CD14-positive monocyte (primary cell): ENCODE data around the gene CCDC8. TPM values are rescaled to one million over a fixed set of nuclear protein-coding genes. Genes with fewer than 3 reads are reported as not detected.

Experiments used
- DNase-seq, 3 donors: peaks; one replicate each; pipeline ENCODE4 v3.0.0-alpha.2; 2011 to 2022
- H2AFZ ChIP-seq: 2 replicates; pipeline ENCODE4 v1.6.0; 2012; ENCODE audit warnings: mild to moderate bottlenecking, low read depth, low read length, inconsistent platforms; ENCODE audit not compliant: insufficient read depth, poor library complexity, severe bottlenecking
- H3K27ac ChIP-seq, 2 donors: 1 replicate in 1 of 2; 2 replicates in 1 of 2; pipeline ENCODE4 v1.5.1; 2012 to 2013; ENCODE audit warnings: low read length in 2 of 2, control low read depth in 1 of 2, inconsistent platforms in 1 of 2, low read depth in 1 of 2, mild to moderate bottlenecking in 1 of 2
- H3K27me3 ChIP-seq, 2 donors: one replicate each; pipeline versions ENCODE4 v1.6.0 to v1.6.1; 2011 to 2013; ENCODE audit warnings: low read length in 2 of 2; ENCODE audit not compliant: control insufficient read depth in 2 of 2, insufficient read depth in 2 of 2
- H3K36me3 ChIP-seq, 2 donors: replicated peaks in 1 of 2; 1 replicate in 1 of 2; 2 replicates in 1 of 2; pipeline versions ENCODE4 v1.5.1 to v1.6.1; 2012 to 2013; ENCODE audit warnings: low read length in 2 of 2, control low read depth in 1 of 2, inconsistent platforms in 1 of 2, mild to moderate bottlenecking in 1 of 2; ENCODE audit not compliant: insufficient read depth in 2 of 2, control insufficient read depth in 1 of 2
- H3K4me1 ChIP-seq, 2 donors: 1 replicate in 1 of 2; 2 replicates in 1 of 2; pipeline versions ENCODE4 v1.5.1 to v1.6.1; 2012 to 2013; ENCODE audit warnings: low read length in 2 of 2, control low read depth in 1 of 2, inconsistent platforms in 1 of 2, mild to moderate bottlenecking in 1 of 2, moderate library complexity in 1 of 2; ENCODE audit not compliant: insufficient read depth in 2 of 2, control insufficient read depth in 1 of 2
- H3K4me2 ChIP-seq: replicated peaks from 2 replicates; pipeline ENCODE3; 2012; ENCODE audit warnings: low read length, moderate library complexity, mild to moderate bottlenecking; ENCODE audit not compliant: poor library complexity, severe bottlenecking; ENCODE audit errors: extremely low read depth
- H3K4me3 ChIP-seq, 3 experiments: fragments of 200-600 bp in 1 of 3; sonication (generic) in 1 of 3; replicated peaks in 1 of 3; 1 replicate in 2 of 3; 2 replicates in 1 of 3; pipeline ENCODE4 v1.5.1; 2011 to 2013; ENCODE audit warnings: low read length in 3 of 3, mild to moderate bottlenecking in 3 of 3, control low read depth in 2 of 3, low read depth in 2 of 3, inconsistent platforms in 1 of 3, moderate library complexity in 1 of 3
- H3K79me2 ChIP-seq: 2 replicates; pipeline ENCODE4 v1.6.0; 2012; ENCODE audit warnings: mild to moderate bottlenecking, control low read depth, inconsistent platforms, low read length, moderate library complexity; ENCODE audit not compliant: insufficient read depth
- H3K9ac ChIP-seq: 2 replicates; pipeline ENCODE4 v1.6.0; 2017; ENCODE audit warnings: low read length, mild to moderate bottlenecking; ENCODE audit not compliant: insufficient read depth, poor library complexity, severe bottlenecking
- H3K9me3 ChIP-seq, 2 donors: replicated peaks in 1 of 2; 1 replicate in 1 of 2; 2 replicates in 1 of 2; pipeline versions ENCODE4 v1.5.1 to v1.6.1; 2012 to 2013; ENCODE audit warnings: low read length in 2 of 2, control low read depth in 1 of 2; ENCODE audit not compliant: control insufficient read depth in 1 of 2, insufficient read depth in 1 of 2
- H4K20me1 ChIP-seq: 2 replicates; pipeline ENCODE4 v1.6.0; 2012; ENCODE audit warnings: mild to moderate bottlenecking, low read length, control low read depth, moderate library complexity; ENCODE audit not compliant: insufficient read depth
- H3K27ac Mint-ChIP-seq, 7 donors: one replicate each; pipeline ENCODE4 v1.8.0; 2020; ENCODE audit warnings: mild to moderate bottlenecking in 7 of 7, mixed read lengths in 7 of 7, moderate library complexity in 6 of 7, inconsistent platforms in 2 of 7
- H3K27me3 Mint-ChIP-seq, 3 donors: one replicate each; pipeline ENCODE4 v1.8.0; 2021 to 2022; ENCODE audit warnings: low read depth in 3 of 3, mild to moderate bottlenecking in 3 of 3, mixed read lengths in 3 of 3, moderate library complexity in 3 of 3, inconsistent platforms in 1 of 3
- H3K36me3 Mint-ChIP-seq, 2 donors: one replicate each; pipeline ENCODE4 v1.8.0; 2020; ENCODE audit warnings: mixed read lengths in 2 of 2, inconsistent platforms in 1 of 2, mild to moderate bottlenecking in 1 of 2
- H3K4me1 Mint-ChIP-seq: one replicate; pipeline ENCODE4 v1.8.0; 2020; ENCODE audit warnings: mild to moderate bottlenecking, mixed read lengths
- H3K4me3 Mint-ChIP-seq, 2 donors: one replicate each; pipeline ENCODE4 v1.8.0; 2020; ENCODE audit warnings: mild to moderate bottlenecking in 2 of 2, mixed read lengths in 2 of 2, moderate library complexity in 1 of 2
- H3K9me3 Mint-ChIP-seq, 7 donors: one replicate each; pipeline ENCODE4 v1.8.0; 2020 to 2022; ENCODE audit warnings: mixed read lengths in 7 of 7, mild to moderate bottlenecking in 6 of 7, moderate library complexity in 6 of 7, inconsistent platforms in 2 of 7
- WGBS: methylation state at CpG from one replicate; pipeline ENCODE4 v1.1.5; 2013; ENCODE audit warnings: missing lambda C conversion rate; ENCODE audit not compliant: insufficient coverage; 5-methylcytosine and 5-hydroxymethylcytosine counted together
- intact Hi-C, 2 donors: fragments of 100-400 bp; cut with micrococcal nuclease; formaldehyde crosslinking; loops; one replicate each; pipeline versions ENCODE4 v1.15.0 to v1.15.1; 2023
- polyA plus RNA-seq, 3 donors: library from polyadenylated mRNA; depleted of rRNA in 1 of 3; unstranded in 2 of 3; stranded (reverse) in 1 of 3; fragments of 300-500 nt in 2 of 3; fragments of >200 nt in 1 of 3; fragmentation: Illumina TruSeq in 2 of 3; gene quantifications; 1 replicate in 2 of 3; 2 replicates in 1 of 3; pipeline ENCODE4 v1.2.3, GENCODE V29; 2012 to 2021
- TF ChIP-seq, protein P1 (sequence below): fragments of 200-600 bp; IDR thresholded peaks from one replicate; pipeline ENCODE4 v1.8.0; 2022; ENCODE audit warnings: antibody characterized with exemption, mild to moderate bottlenecking

Gene CCDC8
- polyA plus RNA-seq, 3 donors: not detected

DNA sequence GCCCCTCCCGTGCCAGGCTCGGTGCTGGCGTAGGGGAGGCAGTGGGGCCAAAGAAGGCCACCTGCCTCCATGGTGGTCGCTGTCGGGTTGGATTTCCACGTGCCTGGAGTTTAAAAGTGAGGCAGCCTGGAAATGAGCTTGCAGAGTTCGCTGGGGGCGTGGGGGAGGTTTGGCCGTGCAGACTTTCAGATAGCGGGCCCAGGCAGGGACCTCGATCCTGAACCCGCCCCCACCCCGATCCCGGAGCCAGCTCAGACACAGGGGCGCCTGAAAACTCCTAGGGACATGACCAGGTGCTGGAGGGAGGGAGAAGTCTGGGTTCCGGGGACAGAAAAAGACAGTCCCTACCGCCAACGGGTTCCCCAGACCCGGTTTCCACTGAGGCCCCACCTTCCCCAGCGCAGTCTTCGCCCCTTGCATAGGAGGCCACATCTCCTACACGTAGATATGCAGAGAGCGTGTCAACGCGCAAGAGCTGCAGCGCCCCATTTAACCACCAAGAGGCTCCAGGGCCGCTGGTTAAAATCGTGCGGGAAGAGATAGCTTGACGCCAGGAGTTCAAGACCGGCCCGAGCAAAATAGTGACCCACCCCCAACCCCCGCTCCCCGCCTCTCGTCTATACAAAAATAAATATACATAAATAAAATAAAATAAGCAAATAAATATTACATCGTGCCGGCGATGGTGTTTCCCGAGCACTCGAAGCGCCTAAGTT lies 8.5 kb downstream of the CCDC8 start:
- WGBS: 17% methylated on average over 27 of the region's 41 CpGs
- H3K4me3 ChIP-seq: peak overlapping the region in 1 of 3 experiments; percentile 61
- intact Hi-C loops: loop anchor here (10.0 kb wide), 1 partner anchor 270 kb away; no protein-coding TSS in a partner anchor

DNA sequence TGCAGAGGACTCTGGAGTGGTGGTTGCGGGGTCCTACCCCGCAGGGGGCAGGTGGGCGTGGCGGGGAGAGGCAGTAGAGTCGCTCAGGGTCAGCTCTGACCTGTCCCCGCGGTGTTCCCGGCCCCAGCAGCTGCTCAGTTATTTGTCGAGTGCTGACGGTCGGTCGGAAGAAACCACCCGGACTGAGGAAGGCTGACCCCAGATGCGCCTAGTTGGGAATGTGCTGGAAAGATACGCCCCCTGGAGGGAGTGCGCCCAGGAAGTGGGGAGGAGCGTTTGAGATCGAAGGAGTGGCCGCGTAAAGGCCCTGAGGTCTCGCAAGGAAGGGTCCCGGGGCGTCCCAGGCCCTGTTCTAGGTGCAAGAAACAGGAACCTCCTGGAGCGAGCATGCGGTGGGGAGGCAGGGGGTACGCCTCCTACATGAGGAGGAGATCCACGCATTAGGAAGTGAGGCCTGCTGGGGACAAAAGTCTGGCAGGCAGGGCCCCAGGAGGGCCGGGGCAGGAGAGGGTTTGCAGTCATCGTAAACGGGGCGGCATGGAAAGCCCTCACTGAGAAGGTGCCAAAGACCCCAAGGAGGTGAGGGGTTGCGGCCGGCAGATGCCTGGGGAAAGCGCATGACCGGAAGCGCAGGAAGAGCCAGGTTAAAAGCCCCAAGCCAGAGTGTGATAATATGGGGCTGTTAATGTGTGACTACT lies 9.2 kb downstream of the CCDC8 start:
- intact Hi-C loops: loop anchor here (10.0 kb wide), 1 partner anchor 271 kb away; no protein-coding TSS in a partner anchor
- Histone ChIP-seq H3K36me3 (no peaks in the 10 kb centered on the region), H3K79me2 (no peaks in the 10 kb centered on the region), H3K4me1 (peaks cover 14 to 15% of the 10 kb centered on the region in 2 donors), H3K27ac (no peak overlapping the region), H4K20me1 (no peaks in the 10 kb centered on the region), H3K4me3 (peak overlapping the region in 1 of 3 experiments; percentile 61), H2AFZ (peak overlapping the region; percentile 71), H3K27me3 (peaks cover 9 to 56% of the 10 kb centered on the region in 2 donors), H3K9me3 (peaks cover 0 to 4% of the 10 kb centered on the region in 2 donors), H3K9ac (peak overlapping the region; percentile 36), H3K4me2 (peak overlapping the region; percentile 69)
- DNase-seq: peak in 2 of 3 donors; percentile 20 to 23
- peaks cover 19% of the 10 kb centered on the region for H3K4me1 Mint-ChIP-seq
- peak overlapping the region; percentile 56 to 91 for H3K4me3 Mint-ChIP-seq
- H3K36me3 Mint-ChIP-seq: peaks cover 3 to 6% of the 10 kb centered on the region in 2 donors
- peak overlapping the region in 3 of 7 donors; percentile 50 to 69 (median 68) for H3K27ac Mint-ChIP-seq
- H3K27me3 Mint-ChIP-seq: peaks cover 69 to 83% (median 71%) of the 10 kb centered on the region in 3 donors
- H3K9me3 Mint-ChIP-seq: peaks cover 0 to 12% (median 3%) of the 10 kb centered on the region in 7 donors
- TF ChIP-seq, protein P1, sequence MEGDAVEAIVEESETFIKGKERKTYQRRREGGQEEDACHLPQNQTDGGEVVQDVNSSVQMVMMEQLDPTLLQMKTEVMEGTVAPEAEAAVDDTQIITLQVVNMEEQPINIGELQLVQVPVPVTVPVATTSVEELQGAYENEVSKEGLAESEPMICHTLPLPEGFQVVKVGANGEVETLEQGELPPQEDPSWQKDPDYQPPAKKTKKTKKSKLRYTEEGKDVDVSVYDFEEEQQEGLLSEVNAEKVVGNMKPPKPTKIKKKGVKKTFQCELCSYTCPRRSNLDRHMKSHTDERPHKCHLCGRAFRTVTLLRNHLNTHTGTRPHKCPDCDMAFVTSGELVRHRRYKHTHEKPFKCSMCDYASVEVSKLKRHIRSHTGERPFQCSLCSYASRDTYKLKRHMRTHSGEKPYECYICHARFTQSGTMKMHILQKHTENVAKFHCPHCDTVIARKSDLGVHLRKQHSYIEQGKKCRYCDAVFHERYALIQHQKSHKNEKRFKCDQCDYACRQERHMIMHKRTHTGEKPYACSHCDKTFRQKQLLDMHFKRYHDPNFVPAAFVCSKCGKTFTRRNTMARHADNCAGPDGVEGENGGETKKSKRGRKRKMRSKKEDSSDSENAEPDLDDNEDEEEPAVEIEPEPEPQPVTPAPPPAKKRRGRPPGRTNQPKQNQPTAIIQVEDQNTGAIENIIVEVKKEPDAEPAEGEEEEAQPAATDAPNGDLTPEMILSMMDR: peak; percentile 1
- 3% methylated on average over 36 of the region's 36 CpGs for WGBS

More for the DNA sequence above, 8.5 kb downstream of the CCDC8 start:
- no peak for DNase-seq
- Histone ChIP-seq H3K36me3 (no peaks in the 10 kb centered on the region), H3K9me3 (peaks cover 0 to 4% of the 10 kb centered on the region in 2 donors), H3K79me2 (no peaks in the 10 kb centered on the region), H3K27ac (no peak overlapping the region), H4K20me1 (no peaks in the 10 kb centered on the region), H3K4me2 (peak overlapping the region; percentile 69), H2AFZ (peak overlapping the region; percentile 71), H3K4me1 (peaks cover 14 to 15% of the 10 kb centered on the region in 2 donors), H3K27me3 (peaks cover 9 to 59% of the 10 kb centered on the region in 2 donors), H3K9ac (peak overlapping the region; percentile 36)
- peak overlapping the region in 1 of 7 donors; percentile 8 for H3K27ac Mint-ChIP-seq
- peaks cover 3 to 6% of the 10 kb centered on the region in 2 donors for H3K36me3 Mint-ChIP-seq
- peaks cover 0 to 12% (median 3%) of the 10 kb centered on the region in 7 donors for H3K9me3 Mint-ChIP-seq
- H3K4me1 Mint-ChIP-seq: peaks cover 19% of the 10 kb centered on the region
- peaks cover 70 to 82% (median 72%) of the 10 kb centered on the region in 3 donors for H3K27me3 Mint-ChIP-seq
- H3K4me3 Mint-ChIP-seq: peak overlapping the region in 1 of 2 donors; percentile 91
- TF ChIP-seq, protein P1: no peak
